Transverse colon (tissue), 4 donors: Measurements from ENCODE around the gene CIDEA. TPM values are rescaled to one million over a fixed set of nuclear protein-coding genes. Genes with fewer than 3 reads are reported as not detected.
A peak's percentile ranks its signal among the peaks of the same experiment; 100 is the strongest.

ENCODE experiments used
- DNase-seq: peaks from one replicate; pipeline ENCODE4 v3.0.0-alpha.2; 2019
- H3K27ac ChIP-seq, 4 donors: fragments of 200-600 bp; sonication (generic); 2 replicates each; pipeline ENCODE4 v1.5.1; 2016 to 2018; ENCODE audit warnings: inconsistent platforms in 4 of 4
- H3K27me3 ChIP-seq: fragments of 200-600 bp; sonication (generic); 2 replicates; pipeline ENCODE4 v1.5.1; 2017; ENCODE audit warnings: inconsistent platforms
- H3K36me3 ChIP-seq, 4 donors: fragments of 200-600 bp; sonication (generic); 2 replicates each; pipeline ENCODE4 v1.5.1; 2017 to 2019; ENCODE audit warnings: inconsistent platforms in 4 of 4
- H3K4me1 ChIP-seq, 4 donors: fragments of 200-600 bp; sonication (generic); 2 replicates each; pipeline ENCODE4 v1.5.1; 2017 to 2020; ENCODE audit warnings: inconsistent platforms in 4 of 4
- H3K4me3 ChIP-seq, 4 donors: fragments of 200-600 bp; sonication (generic); 1 replicate in 1 of 4; 2 replicates in 3 of 4; pipeline versions ENCODE4 v1.5.1 to v1.6.1; 2017 to 2019; ENCODE audit warnings: inconsistent platforms in 4 of 4
- H3K9me3 ChIP-seq, 2 donors: fragments of 200-600 bp; sonication (generic); 2 replicates each; pipeline ENCODE4 v1.5.1; 2017 to 2019; ENCODE audit warnings: inconsistent platforms in 2 of 2
- EP300 ChIP-seq: sonication (generic); formaldehyde crosslinking; IDR thresholded peaks from one replicate; pipeline ENCODE4 v1.6.1; 2017; ENCODE audit warnings: antibody characterized with exemption, low read depth
- POLR2A ChIP-seq: fragments of 450-650 bp; IDR thresholded peaks from one replicate; pipeline ENCODE4 v1.6.1; 2016; ENCODE audit warnings: antibody characterized with exemption, mild to moderate bottlenecking, moderate library complexity
- POLR2AphosphoS5 ChIP-seq, 3 donors: sonication (generic); formaldehyde crosslinking; IDR thresholded peaks; one replicate each; pipeline ENCODE4 v1.6.1; 2016; ENCODE audit warnings: antibody characterized with exemption in 3 of 3
- WGBS, 2 donors: methylation state at CpG; one replicate each; pipeline ENCODE4 v1.1.5; 2018; ENCODE audit warnings: low coverage in 1 of 2; 5-methylcytosine and 5-hydroxymethylcytosine counted together
- in situ Hi-C, 4 donors: fragments of 200-750 bp; cut with MboI; loops; one replicate each; pipeline versions ENCODE4 v1.15.0 to v1.15.1; 2017; ENCODE audit warnings: low sequenced_read_pairs in 3 of 4, low pct_ligation_motif_present in 1 of 4, low pct_unique_long_range_greater_than_20kb in 1 of 4
- intact Hi-C: fragments of 100-400 bp; cut with DNase I; formaldehyde crosslinking; loops from one replicate; pipeline ENCODE4 v1.15.1; 2023; ENCODE audit warnings: low total_unique reads
- total RNA-seq, 4 donors: library from RNA; depleted of rRNA; stranded (reverse); fragments of >200 nt; gene quantifications; one replicate each; pipeline ENCODE4 v1.1.0, GENCODE V29; 2016
- TF ChIP-seq, protein P1 (sequence below), 5 experiments: fragments of 200-600 bp in 3 of 5; fragments of 450-650 bp in 2 of 5; sonication (generic) in 3 of 5; IDR thresholded peaks; 1 replicate in 2 of 5; 2 replicates in 3 of 5; pipeline ENCODE4 v1.5.1; 2016 to 2017; ENCODE audit warnings: antibody characterized with exemption in 5 of 5, inconsistent platforms in 3 of 5, mild to moderate bottlenecking in 2 of 5, moderate library complexity in 1 of 5

The CIDEA gene
- total RNA-seq, 4 donors from 2014 or later: 0.68 to 3.8 (median 3.7) TPM; not detected in 1

DNA sequence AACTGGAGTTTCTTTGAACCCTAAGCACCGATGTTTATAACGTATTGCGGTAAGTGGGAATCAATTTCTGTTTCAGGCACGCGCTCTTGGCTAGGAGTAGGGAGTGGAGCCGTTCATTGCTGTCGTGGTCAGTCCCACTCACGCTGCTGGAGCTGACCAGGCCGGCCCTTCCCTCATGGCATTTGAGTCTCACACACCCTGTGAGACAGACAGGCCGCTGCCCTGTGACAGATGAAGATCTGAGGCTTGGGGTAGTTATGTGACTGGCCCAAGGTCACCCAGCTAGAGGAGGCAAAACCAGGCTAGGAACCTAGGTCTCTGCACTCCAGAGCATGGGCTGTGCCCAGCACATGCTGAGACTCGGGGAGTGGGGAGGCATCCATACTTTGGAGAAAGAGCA is 2.9 kb upstream of the CIDEA start:
- DNase-seq: no peak
- peaks cover 52% of the 10 kb centered on the region for H3K27me3 ChIP-seq
- whole genome bisulfite sequencing, 2 donors: 60 to 77% methylated on average over 4 to 11 of the region's 11 CpGs
- H3K9me3 ChIP-seq: no peaks in the 10 kb centered on the region
- no peaks in the 10 kb centered on the region for H3K36me3 ChIP-seq
- in situ Hi-C loops (no loop called here), intact Hi-C loops (no loop called here)
- H3K4me1 ChIP-seq: peaks cover 6 to 13% (median 9%) of the 10 kb centered on the region in 4 donors
- TF ChIP-seq EP300 (no peak), POLR2A (no peak), POLR2AphosphoS5 (IDR thresholded peaks at IDR 0.05) (no peak)
- TF ChIP-seq, protein P1, sequence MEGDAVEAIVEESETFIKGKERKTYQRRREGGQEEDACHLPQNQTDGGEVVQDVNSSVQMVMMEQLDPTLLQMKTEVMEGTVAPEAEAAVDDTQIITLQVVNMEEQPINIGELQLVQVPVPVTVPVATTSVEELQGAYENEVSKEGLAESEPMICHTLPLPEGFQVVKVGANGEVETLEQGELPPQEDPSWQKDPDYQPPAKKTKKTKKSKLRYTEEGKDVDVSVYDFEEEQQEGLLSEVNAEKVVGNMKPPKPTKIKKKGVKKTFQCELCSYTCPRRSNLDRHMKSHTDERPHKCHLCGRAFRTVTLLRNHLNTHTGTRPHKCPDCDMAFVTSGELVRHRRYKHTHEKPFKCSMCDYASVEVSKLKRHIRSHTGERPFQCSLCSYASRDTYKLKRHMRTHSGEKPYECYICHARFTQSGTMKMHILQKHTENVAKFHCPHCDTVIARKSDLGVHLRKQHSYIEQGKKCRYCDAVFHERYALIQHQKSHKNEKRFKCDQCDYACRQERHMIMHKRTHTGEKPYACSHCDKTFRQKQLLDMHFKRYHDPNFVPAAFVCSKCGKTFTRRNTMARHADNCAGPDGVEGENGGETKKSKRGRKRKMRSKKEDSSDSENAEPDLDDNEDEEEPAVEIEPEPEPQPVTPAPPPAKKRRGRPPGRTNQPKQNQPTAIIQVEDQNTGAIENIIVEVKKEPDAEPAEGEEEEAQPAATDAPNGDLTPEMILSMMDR (IDR thresholded peaks at IDR 0.05): no peak
- no peak overlapping the region for H3K27ac ChIP-seq
- no peak overlapping the region for H3K4me3 ChIP-seq

DNA sequence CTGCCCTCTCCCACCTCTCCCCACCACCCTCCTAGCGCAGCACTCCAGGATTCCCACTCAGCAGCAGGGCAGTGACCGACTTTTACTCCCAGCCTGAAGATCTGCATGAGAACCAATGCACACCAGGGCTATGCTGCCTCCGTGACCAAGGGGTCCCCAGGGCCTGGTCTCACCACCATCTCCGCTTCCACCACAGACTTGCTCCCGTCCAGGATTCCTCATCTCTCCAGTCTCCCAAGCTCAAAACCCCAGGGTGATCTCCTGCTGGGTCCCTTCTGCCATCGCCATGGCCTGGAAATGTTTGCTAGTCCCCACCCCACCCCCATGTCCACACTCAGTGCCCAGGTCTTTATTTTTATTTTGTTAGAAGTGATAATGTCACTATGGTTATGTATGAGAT is 2.1 kb upstream of the CIDEA start:
- no peaks in the 10 kb centered on the region for H3K9me3 ChIP-seq
- peaks cover 48% of the 10 kb centered on the region for H3K27me3 ChIP-seq
- TF ChIP-seq POLR2AphosphoS5 (IDR thresholded peaks at IDR 0.05): no peak
- TF ChIP-seq, protein P1 (IDR thresholded peaks at IDR 0.05): no peak
- TF ChIP-seq EP300: no peak
- no peak for TF ChIP-seq POLR2A
- intact Hi-C loops: no loop called here
- no peak overlapping the region for H3K27ac ChIP-seq
- in situ Hi-C loops: no loop called here
- WGBS, 2 donors: 81 to 98% methylated on average over 3 to 6 of the region's 6 CpGs
- H3K4me1 ChIP-seq: peaks cover 6 to 13% (median 9%) of the 10 kb centered on the region in 4 donors
- no peak overlapping the region for H3K4me3 ChIP-seq
- no peaks in the 10 kb centered on the region for H3K36me3 ChIP-seq
- DNase-seq: no peak

DNA sequence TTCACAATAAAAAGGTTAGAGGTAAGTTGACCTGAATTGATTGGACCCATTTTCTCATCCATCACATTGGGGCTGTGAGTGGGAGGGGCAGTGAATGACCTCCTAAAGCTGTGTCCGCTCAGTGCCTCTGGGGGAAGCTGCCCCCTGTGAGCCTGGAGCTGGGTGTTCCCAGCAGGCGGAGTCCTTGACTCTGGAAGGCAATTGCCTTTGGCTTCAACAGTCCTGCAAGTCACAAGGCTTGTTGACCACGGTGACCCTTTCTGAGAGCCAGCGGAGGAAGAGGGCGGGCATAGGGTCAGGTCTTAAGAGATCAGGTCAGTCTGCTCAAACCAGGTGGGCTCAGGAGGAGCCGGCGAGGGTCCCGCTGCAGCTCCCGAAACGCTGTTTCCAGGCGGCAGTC is 1.1 kb upstream of the CIDEA start:
- H3K4me3 ChIP-seq: no peak overlapping the region
- WGBS, 2 donors: 27 to 44% methylated on average over 3 to 11 of the region's 11 CpGs
- H3K9me3 ChIP-seq: no peaks in the 10 kb centered on the region
- H3K36me3 ChIP-seq: no peaks in the 10 kb centered on the region
- no peak for DNase-seq
- intact Hi-C loops (no loop called here), in situ Hi-C loops (no loop called here)
- TF ChIP-seq, protein P1 (IDR thresholded peaks at IDR 0.05): no peak
- TF ChIP-seq EP300 (no peak), POLR2AphosphoS5 (IDR thresholded peaks at IDR 0.05) (no peak), POLR2A (no peak)
- H3K27ac ChIP-seq: no peak overlapping the region
- peaks cover 6 to 13% (median 9%) of the 10 kb centered on the region in 4 donors for H3K4me1 ChIP-seq
- H3K27me3 ChIP-seq: peaks cover 43% of the 10 kb centered on the region

DNA sequence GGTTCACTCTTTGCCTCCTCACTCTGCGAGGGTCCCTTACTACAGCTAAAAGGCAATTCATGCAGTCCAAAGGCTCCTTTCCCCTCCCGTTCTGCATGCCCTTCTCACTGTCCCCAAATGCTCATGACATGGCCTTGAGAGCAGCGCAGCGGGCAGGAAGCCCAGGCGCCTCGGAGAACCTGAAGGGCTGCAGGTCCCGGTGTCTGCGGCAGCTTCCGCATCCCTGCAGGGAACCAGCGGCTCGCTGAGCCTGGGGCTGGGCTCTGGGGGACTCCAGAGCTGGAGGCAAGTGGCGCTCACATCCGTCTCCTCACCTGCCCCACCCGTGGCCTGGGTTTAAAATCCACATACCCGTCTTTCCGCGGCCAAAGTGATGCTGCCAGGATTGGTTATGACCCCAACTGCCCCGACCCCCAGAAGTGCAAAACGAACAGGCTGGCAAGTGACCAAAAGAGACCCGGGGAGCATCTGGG is 462 bp upstream of the CIDEA start:
- H3K4me1 ChIP-seq: peaks cover 6 to 13% (median 9%) of the 10 kb centered on the region in 4 donors
- no peak overlapping the region for H3K27ac ChIP-seq
- no peaks in the 10 kb centered on the region for H3K9me3 ChIP-seq
- in situ Hi-C loops (no loop called here), intact Hi-C loops (no loop called here)
- TF ChIP-seq POLR2AphosphoS5 (IDR thresholded peaks at IDR 0.05) (no peak), EP300 (no peak), POLR2A (no peak)
- TF ChIP-seq, protein P1 (IDR thresholded peaks at IDR 0.05): no peak
- no peaks in the 10 kb centered on the region for H3K36me3 ChIP-seq
- WGBS, 2 donors: 11% methylated on average over 17 of the region's 20 CpGs; no CpG with 5 or more reads in 1 of the 2 donors
- H3K27me3 ChIP-seq: peaks cover 40% of the 10 kb centered on the region
- DNase-seq: no peak
- peak overlapping the region in 2 of 4 donors; percentile 17 to 38 for H3K4me3 ChIP-seq
